ENCODE measurements around the gene ITIH3.

ITIH3 gene

DNA sequence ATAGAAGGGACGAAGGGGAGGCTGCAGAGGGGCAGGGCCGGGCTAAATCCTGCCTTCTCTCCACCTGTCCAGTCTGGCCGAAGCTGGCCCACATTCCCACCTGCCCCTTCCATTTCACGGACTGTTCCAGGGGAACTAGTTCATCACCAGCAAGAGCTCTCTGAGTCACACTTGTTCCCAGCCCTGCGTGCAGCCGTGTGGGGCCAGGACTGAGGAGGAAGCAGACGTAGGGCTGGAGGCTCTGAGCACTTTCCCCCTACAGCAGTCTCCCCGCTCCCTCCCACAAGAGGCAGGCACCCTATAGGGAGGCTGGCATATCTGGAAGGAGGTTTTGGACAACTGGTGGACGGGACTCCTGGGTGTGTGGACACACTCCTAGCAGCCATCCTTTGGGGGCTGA is 32.8 kb downstream of the ITIH3 start:
- no peak for DNase-seq (ENCODE audit: low read depth, low spot score)

GRCh38 chr3:52827866-52828376 is 33.3 kb downstream of the ITIH3 start:
- DNase-seq (ENCODE audit: low read depth, low spot score): no peak

DNA sequence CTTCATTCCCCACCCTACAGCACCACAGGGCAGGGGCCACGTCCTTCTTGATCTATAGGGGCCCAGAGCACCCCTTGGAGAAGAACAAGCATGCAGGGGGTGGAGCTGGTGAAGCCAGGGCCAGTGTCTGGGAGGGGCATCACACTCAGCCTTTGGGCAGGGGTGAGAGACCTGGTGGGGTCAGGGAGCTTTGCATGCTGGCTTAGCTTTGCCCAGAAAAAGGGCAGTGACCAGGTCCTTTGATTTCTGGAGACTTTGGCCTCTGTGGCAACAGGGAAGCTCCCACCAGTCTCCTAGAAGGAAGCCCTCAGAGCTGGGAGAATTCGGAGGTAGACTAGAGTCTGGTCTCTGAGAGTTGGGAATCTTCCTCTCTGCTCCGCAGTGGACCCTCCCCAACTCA is 34.9 kb downstream of the ITIH3 start:
- DNase-seq (ENCODE audit: low read depth, low spot score): no peak

DNA sequence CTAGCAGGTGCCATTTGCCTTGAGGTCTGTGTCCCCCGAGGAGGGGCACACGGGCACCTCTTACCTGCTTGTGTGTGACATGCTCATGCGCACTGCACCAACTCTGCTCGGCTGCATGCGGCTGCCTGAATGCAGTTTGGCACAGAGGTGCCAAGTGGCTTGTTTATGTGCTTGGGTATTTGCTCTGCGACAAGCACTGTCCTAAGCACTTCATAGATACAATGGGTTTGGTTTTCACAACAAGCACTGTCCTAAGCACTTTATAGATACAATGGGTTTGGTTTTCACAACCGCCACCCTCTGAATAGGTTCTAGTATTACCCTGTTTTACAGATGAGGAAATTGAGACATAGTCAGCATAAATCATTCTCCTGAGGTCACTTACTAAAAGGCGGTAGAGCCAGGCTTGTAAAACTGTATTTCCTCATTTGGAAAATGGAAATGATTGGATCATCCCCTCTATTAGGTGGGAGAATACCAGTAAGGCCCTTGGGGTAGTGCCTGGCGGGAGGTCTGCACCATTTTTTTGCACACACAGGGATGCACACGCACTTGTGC is 35.4 kb downstream of the ITIH3 start:
- DNase-seq (ENCODE audit: low read depth, low spot score): no peak

GRCh38 chr3:52830535-52831258 is 36.1 kb downstream of the ITIH3 start, which contains the start of gene ITIH4:
Gene ITIH4, minus strand, starts transcription at chr3:52830672. Its CDS starts 30 bp downstream, at chr3:52830642.
- no peak for DNase-seq (ENCODE audit: low read depth, low spot score)

DNA sequence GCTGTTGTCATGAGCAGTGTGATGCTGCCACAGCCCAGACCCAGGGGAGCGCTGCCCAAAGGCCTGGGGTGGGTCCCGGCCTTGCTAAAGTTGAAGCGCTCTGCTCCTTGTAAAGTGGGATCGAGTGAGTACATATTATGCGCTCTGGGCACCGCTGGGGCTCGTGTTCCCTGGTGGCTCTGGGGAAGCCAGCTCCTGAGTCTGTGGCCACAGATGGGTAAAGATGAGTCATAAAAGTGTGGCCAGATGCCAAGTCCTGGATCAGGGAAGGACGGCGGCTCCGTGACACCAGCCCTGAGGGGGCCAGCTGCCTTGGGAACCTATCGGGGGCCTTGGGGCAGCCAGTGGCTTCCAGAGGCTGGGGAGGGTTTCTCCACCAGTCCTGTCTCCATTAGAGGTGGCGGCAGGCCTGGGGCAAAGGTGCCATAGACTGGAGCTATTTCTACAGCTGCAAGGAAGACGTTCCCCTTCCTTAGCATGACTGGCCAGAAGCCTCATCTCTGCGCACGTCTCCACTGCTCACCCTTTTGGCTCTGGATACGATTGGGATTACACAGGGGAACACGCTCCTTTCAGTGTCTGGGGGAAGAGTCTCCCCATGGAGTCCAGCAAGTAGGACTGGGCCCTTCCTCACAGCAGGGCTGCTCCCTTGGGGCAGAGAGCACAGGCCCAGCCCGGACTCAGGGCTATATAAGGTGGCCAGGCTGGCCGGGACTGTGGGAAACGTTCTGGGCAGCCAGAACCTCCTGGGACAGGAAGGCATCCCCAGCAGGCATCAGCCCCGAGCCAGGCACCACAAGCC is 37.1 kb downstream of the ITIH3 start:
- peak; percentile 56 for DNase-seq (ENCODE audit: low read depth, low spot score)

GRCh38 chr3:52833202-52833601 is 38.6 kb downstream of the ITIH3 start:
- DNase-seq (ENCODE audit: low read depth, low spot score): no peak

DNA sequence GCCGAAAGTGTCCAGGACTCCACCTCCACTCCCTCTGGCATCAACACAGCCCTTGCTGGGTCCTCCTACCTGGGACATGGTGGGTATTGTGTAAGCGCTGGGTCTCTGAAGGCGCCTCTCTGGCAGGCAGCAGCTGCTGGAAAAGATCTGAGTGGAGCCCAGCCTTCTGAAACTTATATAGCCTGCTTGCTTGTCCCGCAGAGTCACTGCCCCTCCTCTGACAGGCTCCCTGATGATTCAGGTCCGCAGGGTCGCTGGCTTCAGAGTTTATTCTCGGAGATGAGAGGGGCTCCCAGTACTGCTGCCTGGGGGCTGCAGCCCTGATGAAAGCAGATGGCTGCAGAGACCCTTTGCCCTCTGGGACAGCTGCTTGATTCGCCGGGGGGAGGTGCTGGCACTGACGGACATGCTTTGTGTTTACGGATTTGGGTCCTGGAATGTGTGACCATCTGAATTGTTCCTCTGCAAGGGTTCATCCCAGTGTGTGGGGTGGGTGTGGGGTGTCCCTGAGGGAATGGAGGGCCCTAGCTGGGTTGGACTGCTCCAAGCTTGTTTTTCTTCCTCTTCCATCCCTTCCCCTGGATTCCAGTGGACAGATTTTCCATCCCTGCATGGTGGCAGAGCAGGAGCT is 40.4 kb downstream of the ITIH3 start, which contains the start of gene MUSTN1:
Gene MUSTN1 (minus strand): TSS at position 149 of the 631 bp plus-strand sequence. CDS start 71 bp downstream, at position 78.
- peak; percentile 36 for DNase-seq (ENCODE audit: low read depth, low spot score)

GRCh38 chr3:52835766-52836470 is 41.3 kb downstream of the ITIH3 start:
- DNase-seq (ENCODE audit: low read depth, low spot score): no peak

GRCh38 chr3:52836471-52836845 is 41.9 kb downstream of the ITIH3 start:
- DNase-seq (ENCODE audit: low read depth, low spot score): no peak

DNA sequence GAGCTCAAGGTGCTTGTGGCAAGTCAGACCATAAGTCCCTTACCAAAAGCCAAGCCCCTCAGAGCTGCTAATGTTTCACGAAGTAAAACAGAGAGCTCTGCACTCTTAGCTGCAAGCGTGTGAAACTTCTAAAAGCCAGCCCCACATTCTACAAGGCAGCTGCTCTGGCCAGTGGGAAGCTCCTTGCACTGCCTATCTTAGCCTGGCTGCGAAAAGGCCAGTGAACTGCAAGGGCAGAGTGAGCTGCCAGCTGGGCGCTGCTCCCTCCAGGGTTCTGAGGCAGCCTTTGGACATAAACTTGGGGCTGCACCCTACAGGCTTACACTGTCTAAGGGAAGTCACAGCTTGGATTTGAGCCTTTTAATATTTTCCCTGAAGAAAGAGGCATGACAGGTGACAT is 42.4 kb downstream of the ITIH3 start:
- no peak for DNase-seq (ENCODE audit: low read depth, low spot score)

DNA sequence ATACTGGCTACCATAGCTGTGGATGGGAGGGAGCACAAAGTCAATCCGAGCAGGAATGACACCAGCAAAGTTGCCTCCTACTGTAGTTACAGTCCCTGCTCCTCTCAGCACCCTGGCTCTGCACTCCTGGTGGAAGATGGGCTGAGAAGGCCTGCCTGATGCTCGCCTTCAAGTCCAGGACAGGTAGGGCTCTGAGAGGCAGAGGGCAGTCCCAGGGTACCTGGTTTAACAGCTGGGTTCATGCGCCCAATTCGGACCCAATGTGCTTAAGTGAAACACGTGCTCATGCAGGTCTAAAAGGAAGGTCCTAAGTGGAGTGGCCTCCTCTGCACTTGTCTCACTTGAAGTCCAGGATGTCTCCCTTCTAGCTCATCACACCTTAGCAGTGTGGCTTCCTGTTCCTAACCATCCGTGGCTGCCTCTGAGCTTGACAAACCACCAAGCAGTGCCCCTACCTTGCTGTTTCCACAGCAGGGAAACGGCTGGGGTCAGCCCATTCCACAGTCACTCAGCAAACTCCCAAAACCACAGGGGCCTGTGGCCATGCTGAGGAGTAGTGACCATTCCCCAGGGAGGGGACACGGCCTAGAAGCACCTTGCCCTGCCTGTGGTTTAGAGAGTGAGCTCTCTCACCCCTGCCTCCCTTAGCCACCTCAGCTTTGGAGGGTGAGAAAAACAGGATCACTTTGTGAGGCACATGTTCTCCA is 44.1 kb downstream of the ITIH3 start:
- no peak for DNase-seq (ENCODE audit: low read depth, low spot score)

- no peak for DNase-seq (ENCODE audit: low read depth, low spot score)
Measured at GRCh38 chr3:52839268-52839575, 44.6 kb downstream of the ITIH3 start.

DNA sequence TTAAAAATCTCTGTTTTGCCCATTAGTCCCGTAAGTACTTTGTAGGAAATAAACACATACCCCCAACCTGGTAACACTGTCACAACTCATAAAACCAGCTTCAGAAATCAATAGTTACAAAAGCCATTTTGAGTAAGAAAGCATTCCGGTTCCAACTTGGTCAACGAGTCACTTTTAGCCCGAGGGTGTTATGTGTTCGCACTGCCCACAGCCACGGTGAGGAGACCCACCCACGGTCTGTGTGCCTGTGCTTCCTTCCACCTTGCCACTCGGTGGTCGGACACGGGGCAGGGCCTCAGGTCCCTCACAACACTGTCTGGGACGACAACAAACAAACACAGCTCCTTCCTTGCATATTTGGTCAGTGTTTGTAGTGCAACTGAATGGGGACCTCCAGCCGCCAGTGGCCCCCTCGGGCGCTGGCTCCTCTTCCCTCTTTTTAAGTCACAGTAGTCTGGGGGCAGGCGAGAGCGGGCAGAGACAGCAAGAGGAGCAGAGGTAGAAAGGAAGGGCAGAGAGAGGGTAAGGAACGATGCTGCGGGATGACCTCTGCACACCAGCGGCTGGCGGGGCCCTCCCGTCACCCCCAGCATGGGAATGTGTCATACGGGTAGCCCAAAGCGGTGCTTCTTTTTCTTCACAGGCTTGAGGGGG is 45.4 kb downstream of the ITIH3 start:
- no peak for DNase-seq (ENCODE audit: low read depth, low spot score)

- DNase-seq (ENCODE audit: low read depth, low spot score): no peak
Measured at GRCh38 chr3:52841211-52841980, 46.8 kb downstream of the ITIH3 start.

GRCh38 chr3:52841981-52842340 is 47.4 kb downstream of the ITIH3 start:
- DNase-seq (ENCODE audit: low read depth, low spot score): no peak

GRCh38 chr3:52842424-52842823 is 47.8 kb downstream of the ITIH3 start:
- DNase-seq (ENCODE audit: low read depth, low spot score): no peak

DNA sequence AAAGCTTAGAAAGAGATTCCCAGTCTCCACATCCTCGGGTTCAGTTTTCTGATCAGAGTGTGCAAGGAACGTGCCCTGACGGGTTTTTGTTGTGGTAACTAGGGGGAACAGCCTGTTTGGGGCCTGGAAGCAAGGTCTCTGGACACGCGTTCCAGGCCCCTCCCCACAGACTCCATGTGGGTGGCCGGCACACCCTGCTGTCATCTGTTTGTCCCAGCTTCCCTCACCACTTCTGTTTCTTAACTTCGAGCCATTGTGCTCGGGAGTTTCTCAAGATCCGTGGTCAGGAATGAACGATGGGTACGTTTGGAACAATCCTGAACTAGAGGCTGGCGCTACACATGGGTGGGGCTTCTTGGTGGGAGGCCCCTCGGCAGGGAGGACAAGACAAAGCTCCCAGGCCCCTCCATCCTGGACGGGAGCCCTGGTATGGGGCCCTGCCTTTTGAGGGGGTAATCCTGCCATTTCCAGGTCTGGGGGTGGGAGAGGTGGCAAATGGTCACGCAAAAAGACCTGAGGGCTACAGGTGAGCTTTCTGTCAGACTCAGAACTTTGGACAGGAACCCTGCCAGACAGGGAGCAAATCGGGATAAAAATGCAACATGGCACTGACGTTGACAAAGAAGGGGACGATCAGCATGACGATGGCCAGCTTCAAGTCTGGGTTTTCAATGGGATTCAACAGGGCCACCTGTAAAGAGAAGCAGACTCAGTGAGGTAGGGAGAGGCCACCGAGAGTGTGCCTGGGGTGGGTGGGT is 48.7 kb downstream of the ITIH3 start:
- no peak for DNase-seq (ENCODE audit: low read depth, low spot score)

DNA sequence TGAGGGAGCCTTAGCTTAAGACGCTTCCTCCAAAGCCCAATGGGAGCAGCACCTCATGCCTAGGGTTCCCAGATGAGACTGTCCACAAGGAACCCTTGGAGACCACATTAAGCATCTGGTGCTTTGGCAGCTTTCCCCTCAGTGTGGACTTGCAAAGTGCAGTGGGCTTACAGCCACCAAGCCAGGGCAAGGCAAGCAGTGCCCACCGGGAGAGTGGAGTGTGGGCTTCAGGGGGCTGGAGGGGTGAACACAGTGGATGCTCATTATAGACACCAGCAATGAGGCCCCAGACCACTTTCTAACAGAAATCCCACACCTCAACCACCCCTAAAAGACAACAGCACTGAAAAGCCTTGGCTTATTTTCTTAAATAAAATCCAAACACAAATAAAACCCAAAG is 49.3 kb downstream of the ITIH3 start:
- no peak for DNase-seq (ENCODE audit: low read depth, low spot score)

Data from smooth muscle cell of the brain vasculature (primary cell).